Keratinocyte (primary cell): ENCODE data around the gene EEA1. TPM values are rescaled to one million over a fixed set of nuclear protein-coding genes. Genes with fewer than 3 reads are reported as not detected.

Source experiments
- DNase-seq: peaks from one replicate; pipeline ENCODE4 v3.0.0-alpha.2; 2011; ENCODE audit warnings: low read depth, missing footprints, low spot score
- FAIRE-seq: peaks from 2 replicates; lab custom pipeline; 2011; peaks lifted over from hg19 to GRCh38; lab: Jason Lieb, UNC
- H2AFZ ChIP-seq: 2 replicates; pipeline ENCODE4 v1.6.0; 2012; ENCODE audit warnings: low read length, control low read depth, inconsistent platforms; ENCODE audit not compliant: control insufficient read depth
- H3K27ac ChIP-seq: 2 replicates; pipeline ENCODE4 v1.5.1; 2011; ENCODE audit warnings: low read length; ENCODE audit not compliant: control insufficient read depth, insufficient read depth
- H3K27me3 ChIP-seq: 3 replicates; pipeline ENCODE4 v1.6.0; 2011; ENCODE audit warnings: low read length; ENCODE audit not compliant: control insufficient read depth, insufficient read depth; ENCODE audit errors: extremely low read depth
- H3K36me3 ChIP-seq, 2 experiments: 2 replicates in 1 of 2; 3 replicates in 1 of 2; pipeline ENCODE4 v1.5.1; 2011; ENCODE audit warnings: low read length in 2 of 2, mild to moderate bottlenecking in 1 of 2; ENCODE audit not compliant: control insufficient read depth in 2 of 2, insufficient read depth in 2 of 2; ENCODE audit errors: extremely low read depth in 1 of 2
- H3K4me1 ChIP-seq: 3 replicates; pipeline ENCODE4 v1.5.1; 2011; ENCODE audit warnings: low read length; ENCODE audit not compliant: control insufficient read depth, insufficient read depth; ENCODE audit errors: extremely low read depth
- H3K4me2 ChIP-seq: 3 replicates; pipeline ENCODE4 v1.6.0; 2011; ENCODE audit warnings: low read depth, low read length; ENCODE audit not compliant: control insufficient read depth, insufficient read depth; ENCODE audit errors: extremely low read depth
- H3K4me3 ChIP-seq, 3 experiments: fragments of 200-600 bp in 1 of 3; sonication (generic) in 1 of 3; 2 replicates in 2 of 3; 3 replicates in 1 of 3; pipeline ENCODE4 v1.5.1; 2011 to 2016; ENCODE audit warnings: low read length in 3 of 3, mild to moderate bottlenecking in 3 of 3, control low read depth in 2 of 3, inconsistent platforms in 1 of 3, low read depth in 1 of 3, mixed read lengths in 1 of 3, mixed run types in 1 of 3, moderate library complexity in 1 of 3; ENCODE audit not compliant: control insufficient read depth in 2 of 3, insufficient read depth in 2 of 3; ENCODE audit errors: extremely low read depth in 1 of 3
- H3K79me2 ChIP-seq: 2 replicates; pipeline ENCODE4 v1.6.0; 2012; ENCODE audit warnings: low read length; ENCODE audit not compliant: control insufficient read depth, insufficient read depth
- H3K9ac ChIP-seq: 3 replicates; pipeline ENCODE4 v1.6.0; 2011; ENCODE audit warnings: low read length; ENCODE audit not compliant: control insufficient read depth, insufficient read depth; ENCODE audit errors: extremely low read depth
- H3K9me1 ChIP-seq: 3 replicates; pipeline ENCODE4 v1.6.0; 2011; ENCODE audit warnings: low read length; ENCODE audit not compliant: control insufficient read depth, insufficient read depth; ENCODE audit errors: extremely low read depth
- H3K9me3 ChIP-seq: 2 replicates; pipeline ENCODE4 v1.5.1; 2012; ENCODE audit warnings: low read depth, low read length; ENCODE audit not compliant: control insufficient read depth
- H4K20me1 ChIP-seq: 3 replicates; pipeline ENCODE4 v1.6.0; 2011; ENCODE audit warnings: low read length; ENCODE audit not compliant: control insufficient read depth, insufficient read depth; ENCODE audit errors: extremely low read depth
- CTCF ChIP-seq, 3 experiments: IDR thresholded peaks in 1 of 3; conservative IDR thresholded peaks in 1 of 3; optimal IDR thresholded peaks in 1 of 3; 2 replicates in 2 of 3; 3 replicates in 1 of 3; pipeline versions ENCODE3 to v1.5.1; 2011; ENCODE audit warnings: low read length in 3 of 3, mild to moderate bottlenecking in 3 of 3, moderate library complexity in 2 of 3, control low read depth in 1 of 3, inconsistent platforms in 1 of 3; ENCODE audit not compliant: insufficient read depth in 2 of 3; ENCODE audit errors: extremely low read depth in 1 of 3
- EZH2 ChIP-seq: IDR thresholded peaks from one replicate; pipeline ENCODE4 v1.6.1; 2012; ENCODE audit warnings: inconsistent platforms, mild to moderate bottlenecking, low read length, moderate library complexity
- dilution Hi-C: fragments of 300-500 bp; cut with MboI; formaldehyde crosslinking; loops from one replicate; pipeline ENCODE4 v1.7.0; 2020; ENCODE audit warnings: low sequenced_read_pairs; ENCODE audit not compliant: extremely low pct_ligation_motif_present
- polyA plus RNA-seq, 5 experiments: library from polyadenylated mRNA; depleted of rRNA in 3 of 5; stranded (reverse) in 3 of 5; stranded (forward) in 1 of 5; unstranded in 1 of 5; fragments of >200 nt; gene quantifications; 1 replicate in 1 of 5; 2 replicates in 3 of 5; 3 replicates in 1 of 5; pipeline versions ENCODE4 v1.2.1 to v1.2.3, GENCODE V29; 2011 to 2012; ENCODE audit warnings: missing spikeins in 2 of 5, low read depth in 1 of 5, low replicate concordance in 1 of 5

The EEA1 gene
- polyA plus RNA-seq, 1 donor (not counting 4 experiments of a cell fraction or from before 2014, with no cell fraction given), result 14.3 TPM

- no peak for FAIRE-seq
- no peak overlapping the region for H3K27ac ChIP-seq
- H3K4me3 ChIP-seq, result no peak overlapping the region
- TF ChIP-seq CTCF (optimal IDR thresholded peaks at IDR 0.05 in 1 of 3, IDR thresholded peaks at IDR 0.05 in 1 of 3, conservative IDR thresholded peaks at IDR 0.05 in 1 of 3; ENCODE audit: extremely low read depth in 1 of 3, insufficient read depth in 2 of 3, low read length in 3 of 3), result no peak
- TF ChIP-seq EZH2, result no peak
- H3K79me2 ChIP-seq, result peaks cover 78% of the 10 kb centered on the region
- no peaks in the 10 kb centered on the region for H3K9me3 ChIP-seq
- no peak overlapping the region for H2AFZ ChIP-seq
- peaks cover under 1% of the 10 kb centered on the region for H3K4me1 ChIP-seq
- DNase-seq, result no peak
- no peaks in the 10 kb centered on the region for H3K9me1 ChIP-seq
- no peaks in the 10 kb centered on the region for H3K27me3 ChIP-seq
- dilution Hi-C loops, result no loop called here
- H4K20me1 ChIP-seq, result no peaks in the 10 kb centered on the region
- H3K4me2 ChIP-seq, result no peak overlapping the region
- no peaks in the 10 kb centered on the region for H3K36me3 ChIP-seq
- no peak overlapping the region for H3K9ac ChIP-seq
Measured at GRCh38 chr12:92905811-92906554, 23.1 kb downstream of the EEA1 start.

GRCh38 chr12:92905258-92905810, 23.8 kb downstream of the EEA1 start:
- no peaks in the 10 kb centered on the region for H4K20me1 ChIP-seq
- dilution Hi-C loops, result no loop called here
- H3K36me3 ChIP-seq, result no peaks in the 10 kb centered on the region
- no peak overlapping the region for H3K9ac ChIP-seq
- FAIRE-seq (no peak), DNase-seq (no peak)
- H3K27me3 ChIP-seq, result no peaks in the 10 kb centered on the region
- H3K79me2 ChIP-seq, result peaks cover 75% of the 10 kb centered on the region
- H3K4me2 ChIP-seq, result no peak overlapping the region
- H3K9me1 ChIP-seq, result no peaks in the 10 kb centered on the region
- no peak overlapping the region for H3K4me3 ChIP-seq
- H2AFZ ChIP-seq, result no peak overlapping the region
- peaks cover 4% of the 10 kb centered on the region for H3K4me1 ChIP-seq
- no peaks in the 10 kb centered on the region for H3K9me3 ChIP-seq
- H3K27ac ChIP-seq, result no peak overlapping the region
- TF ChIP-seq EZH2, result no peak
- TF ChIP-seq CTCF (optimal IDR thresholded peaks at IDR 0.05 in 1 of 3, IDR thresholded peaks at IDR 0.05 in 1 of 3, conservative IDR thresholded peaks at IDR 0.05 in 1 of 3; ENCODE audit: extremely low read depth in 1 of 3, insufficient read depth in 2 of 3, low read length in 3 of 3), result no peak
